Measurements from ENCODE around the gene PNLIPRP1. TPM values are rescaled to one million over a fixed set of nuclear protein-coding genes. Genes with fewer than 3 reads are reported as not detected.

The PNLIPRP1 gene
- total RNA-seq, 1 experiment from 2014 or later: not detected

GRCh38 chr10:116620423-116621400 lies 30.0 kb downstream of the PNLIPRP1 start, which contains the start of gene PNLIPRP2:
Gene PNLIPRP2, plus strand, starts transcription at chr10:116620953.
- Histone ChIP-seq H3K36me3 (ENCODE audit: insufficient read depth, low read length) (no peaks in the 10 kb centered on the region), H3K9me2 (replicated peaks; ENCODE audit: insufficient read depth, low read length) (no peaks in the 10 kb centered on the region), H3K4me3 (ENCODE audit: low read length) (no peak within 1 kb of the TSS), H3K9ac (ENCODE audit: low read length) (no peak within 1 kb of the TSS), H3K4me1 (ENCODE audit: low read length) (no peaks in the 10 kb centered on the region), H2AFZ (ENCODE audit: low read length) (no peak within 1 kb of the TSS), H4K20me1 (ENCODE audit: insufficient read depth, low read depth, low read length) (no peaks in the 10 kb centered on the region), H3K4me2 (ENCODE audit: low read depth, low read length, poor library complexity, severe bottlenecking) (no peak within 1 kb of the TSS), H3K79me2 (ENCODE audit: low read length) (no peaks in the 10 kb centered on the region), H3K27ac (ENCODE audit: low read length) (no peak within 1 kb of the TSS), H3K9me3 (ENCODE audit: low read length) (no peaks in the 10 kb centered on the region), H3K27me3 (ENCODE audit: low read length) (no peaks in the 10 kb centered on the region)
- DNase-seq: no peak

DNA sequence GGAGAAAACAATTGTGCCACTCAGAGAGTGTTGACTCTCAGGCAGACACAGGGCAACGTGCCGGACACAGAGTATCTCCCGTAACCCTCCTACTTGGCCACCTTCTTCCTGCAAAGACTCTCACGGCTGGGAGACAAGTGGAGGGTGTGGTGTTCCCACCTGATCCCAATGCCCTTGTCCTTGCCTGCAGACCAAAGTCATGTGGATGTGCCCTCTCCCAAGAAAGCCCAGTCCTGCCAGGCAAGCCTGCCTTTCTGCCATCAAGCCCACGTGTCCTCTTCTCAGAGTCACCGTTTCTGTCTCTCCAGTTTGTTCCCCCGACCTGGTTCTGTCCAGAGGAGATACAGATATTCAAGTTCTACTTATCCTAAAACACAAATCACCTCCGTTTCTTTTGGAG lies 30.7 kb downstream of the PNLIPRP1 start:
- Histone ChIP-seq H2AFZ (ENCODE audit: low read length) (no peak overlapping the region), H3K9ac (ENCODE audit: low read length) (no peak overlapping the region), H3K9me3 (ENCODE audit: low read length) (no peaks in the 10 kb centered on the region), H3K79me2 (ENCODE audit: low read length) (no peaks in the 10 kb centered on the region), H3K4me2 (ENCODE audit: low read depth, low read length, poor library complexity, severe bottlenecking) (no peak overlapping the region), H3K4me3 (ENCODE audit: low read length) (no peak overlapping the region), H3K36me3 (ENCODE audit: insufficient read depth, low read length) (no peaks in the 10 kb centered on the region), H3K27ac (ENCODE audit: low read length) (no peak overlapping the region), H3K4me1 (ENCODE audit: low read length) (no peaks in the 10 kb centered on the region), H4K20me1 (ENCODE audit: insufficient read depth, low read depth, low read length) (no peaks in the 10 kb centered on the region), H3K9me2 (replicated peaks; ENCODE audit: insufficient read depth, low read length) (no peaks in the 10 kb centered on the region), H3K27me3 (ENCODE audit: low read length) (no peaks in the 10 kb centered on the region)
- no peak for DNase-seq

GRCh38 chr10:116621934-116622655 lies 31.3 kb downstream of the PNLIPRP1 start:
- H3K27me3 ChIP-seq (ENCODE audit: low read length): no peaks in the 10 kb centered on the region
- no peaks in the 10 kb centered on the region for H3K4me1 ChIP-seq (ENCODE audit: low read length)
- H3K4me2 ChIP-seq (ENCODE audit: low read depth, low read length, poor library complexity, severe bottlenecking): no peak overlapping the region
- no peaks in the 10 kb centered on the region for H4K20me1 ChIP-seq (ENCODE audit: insufficient read depth, low read depth, low read length)
- no peak for DNase-seq
- no peak overlapping the region for H3K4me3 ChIP-seq (ENCODE audit: low read length)
- H3K27ac ChIP-seq (ENCODE audit: low read length): no peak overlapping the region
- H3K9me2 ChIP-seq (replicated peaks; ENCODE audit: insufficient read depth, low read length): no peaks in the 10 kb centered on the region
- H3K9ac ChIP-seq (ENCODE audit: low read length): no peak overlapping the region
- no peak overlapping the region for H2AFZ ChIP-seq (ENCODE audit: low read length)
- H3K79me2 ChIP-seq (ENCODE audit: low read length): no peaks in the 10 kb centered on the region
- no peaks in the 10 kb centered on the region for H3K36me3 ChIP-seq (ENCODE audit: insufficient read depth, low read length)
- no peaks in the 10 kb centered on the region for H3K9me3 ChIP-seq (ENCODE audit: low read length)

GRCh38 chr10:116625845-116626244 lies 35.1 kb downstream of the PNLIPRP1 start:
- DNase-seq: no peak
- no peaks in the 10 kb centered on the region for H3K9me2 ChIP-seq (replicated peaks; ENCODE audit: insufficient read depth, low read length)
- H3K4me3 ChIP-seq (ENCODE audit: low read length): no peak overlapping the region
- H3K4me2 ChIP-seq (ENCODE audit: low read depth, low read length, poor library complexity, severe bottlenecking): no peak overlapping the region
- H3K4me1 ChIP-seq (ENCODE audit: low read length): no peaks in the 10 kb centered on the region
- no peaks in the 10 kb centered on the region for H3K27me3 ChIP-seq (ENCODE audit: low read length)
- no peaks in the 10 kb centered on the region for H3K79me2 ChIP-seq (ENCODE audit: low read length)
- no peak overlapping the region for H2AFZ ChIP-seq (ENCODE audit: low read length)
- no peaks in the 10 kb centered on the region for H3K9me3 ChIP-seq (ENCODE audit: low read length)
- H4K20me1 ChIP-seq (ENCODE audit: insufficient read depth, low read depth, low read length): no peaks in the 10 kb centered on the region
- no peak overlapping the region for H3K27ac ChIP-seq (ENCODE audit: low read length)
- H3K9ac ChIP-seq (ENCODE audit: low read length): no peak overlapping the region
- no peaks in the 10 kb centered on the region for H3K36me3 ChIP-seq (ENCODE audit: insufficient read depth, low read length)

DNA sequence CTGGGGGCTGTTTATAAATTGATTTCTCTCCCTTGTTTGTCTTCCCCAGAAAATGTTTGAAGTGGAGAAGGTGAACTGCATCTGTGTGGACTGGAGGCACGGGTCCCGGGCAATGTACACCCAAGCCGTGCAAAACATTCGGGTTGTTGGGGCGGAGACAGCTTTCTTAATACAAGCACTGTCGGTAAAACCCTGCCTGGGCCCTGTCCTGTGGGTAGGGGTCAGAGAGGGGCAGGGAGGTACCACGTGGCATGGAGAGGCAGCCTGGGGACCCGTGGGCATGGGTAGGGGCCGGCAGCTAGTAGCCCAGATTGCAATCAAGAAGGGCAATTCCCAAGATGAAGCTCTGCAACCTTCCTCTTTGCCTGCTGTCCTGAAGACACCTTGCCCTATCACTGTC lies 36.1 kb downstream of the PNLIPRP1 start:
- H3K79me2 ChIP-seq (ENCODE audit: low read length): no peaks in the 10 kb centered on the region
- H3K4me3 ChIP-seq (ENCODE audit: low read length): no peak overlapping the region
- no peak for DNase-seq
- no peaks in the 10 kb centered on the region for H3K9me3 ChIP-seq (ENCODE audit: low read length)
- no peaks in the 10 kb centered on the region for H3K27me3 ChIP-seq (ENCODE audit: low read length)
- H2AFZ ChIP-seq (ENCODE audit: low read length): no peak overlapping the region
- H3K9me2 ChIP-seq (replicated peaks; ENCODE audit: insufficient read depth, low read length): no peaks in the 10 kb centered on the region
- H3K9ac ChIP-seq (ENCODE audit: low read length): no peak overlapping the region
- no peaks in the 10 kb centered on the region for H4K20me1 ChIP-seq (ENCODE audit: insufficient read depth, low read depth, low read length)
- H3K36me3 ChIP-seq (ENCODE audit: insufficient read depth, low read length): no peaks in the 10 kb centered on the region
- no peaks in the 10 kb centered on the region for H3K4me1 ChIP-seq (ENCODE audit: low read length)
- no peak overlapping the region for H3K27ac ChIP-seq (ENCODE audit: low read length)
- H3K4me2 ChIP-seq (ENCODE audit: low read depth, low read length, poor library complexity, severe bottlenecking): no peak overlapping the region

- H3K4me2 ChIP-seq (ENCODE audit: low read depth, low read length, poor library complexity, severe bottlenecking): no peak overlapping the region
- no peaks in the 10 kb centered on the region for H3K79me2 ChIP-seq (ENCODE audit: low read length)
- no peaks in the 10 kb centered on the region for H3K27me3 ChIP-seq (ENCODE audit: low read length)
- DNase-seq: no peak
- H3K9me3 ChIP-seq (ENCODE audit: low read length): no peaks in the 10 kb centered on the region
- no peak overlapping the region for H3K4me3 ChIP-seq (ENCODE audit: low read length)
- H3K27ac ChIP-seq (ENCODE audit: low read length): no peak overlapping the region
- H3K36me3 ChIP-seq (ENCODE audit: insufficient read depth, low read length): no peaks in the 10 kb centered on the region
- H2AFZ ChIP-seq (ENCODE audit: low read length): no peak overlapping the region
- no peak overlapping the region for H3K9ac ChIP-seq (ENCODE audit: low read length)
- H4K20me1 ChIP-seq (ENCODE audit: insufficient read depth, low read depth, low read length): no peaks in the 10 kb centered on the region
- H3K4me1 ChIP-seq (ENCODE audit: low read length): no peaks in the 10 kb centered on the region
- no peaks in the 10 kb centered on the region for H3K9me2 ChIP-seq (replicated peaks; ENCODE audit: insufficient read depth, low read length)
Measured at GRCh38 chr10:116627386-116627933, 36.7 kb downstream of the PNLIPRP1 start.

GRCh38 chr10:116629340-116629739 lies 38.6 kb downstream of the PNLIPRP1 start:
- Histone ChIP-seq H2AFZ (ENCODE audit: low read length) (no peak overlapping the region), H3K4me1 (ENCODE audit: low read length) (no peaks in the 10 kb centered on the region)

GRCh38 chr10:116630020-116630419 lies 39.3 kb downstream of the PNLIPRP1 start:
- H3K4me3 ChIP-seq (ENCODE audit: low read length): no peak overlapping the region
- no peaks in the 10 kb centered on the region for H3K4me1 ChIP-seq (ENCODE audit: low read length)
- no peaks in the 10 kb centered on the region for H3K27me3 ChIP-seq (ENCODE audit: low read length)
- no peak overlapping the region for H3K4me2 ChIP-seq (ENCODE audit: low read depth, low read length, poor library complexity, severe bottlenecking)
- H4K20me1 ChIP-seq (ENCODE audit: insufficient read depth, low read depth, low read length): no peaks in the 10 kb centered on the region
- H2AFZ ChIP-seq (ENCODE audit: low read length): no peak overlapping the region
- H3K36me3 ChIP-seq (ENCODE audit: insufficient read depth, low read length): no peaks in the 10 kb centered on the region
- no peaks in the 10 kb centered on the region for H3K9me3 ChIP-seq (ENCODE audit: low read length)
- no peak for DNase-seq
- H3K79me2 ChIP-seq (ENCODE audit: low read length): no peaks in the 10 kb centered on the region
- no peaks in the 10 kb centered on the region for H3K9me2 ChIP-seq (replicated peaks; ENCODE audit: insufficient read depth, low read length)
- no peak overlapping the region for H3K27ac ChIP-seq (ENCODE audit: low read length)
- no peak overlapping the region for H3K9ac ChIP-seq (ENCODE audit: low read length)

More at GRCh38 chr10:116629340-116629739, 38.6 kb downstream of the PNLIPRP1 start:
- Histone ChIP-seq H3K4me3 (ENCODE audit: low read length) (no peak overlapping the region), H3K27me3 (ENCODE audit: low read length) (no peaks in the 10 kb centered on the region), H3K36me3 (ENCODE audit: insufficient read depth, low read length) (no peaks in the 10 kb centered on the region), H3K4me2 (ENCODE audit: low read depth, low read length, poor library complexity, severe bottlenecking) (no peak overlapping the region), H3K9me3 (ENCODE audit: low read length) (no peaks in the 10 kb centered on the region), H3K27ac (ENCODE audit: low read length) (no peak overlapping the region), H3K9me2 (replicated peaks; ENCODE audit: insufficient read depth, low read length) (no peaks in the 10 kb centered on the region), H4K20me1 (ENCODE audit: insufficient read depth, low read depth, low read length) (no peaks in the 10 kb centered on the region), H3K9ac (ENCODE audit: low read length) (no peak overlapping the region), H3K79me2 (ENCODE audit: low read length) (no peaks in the 10 kb centered on the region)
- no peak for DNase-seq
